HEK293T (cell line): ENCODE measurements around the gene DCST2.
"Not testable (repeated sequence)": the region's sequence is repeated elsewhere in the genome, so short reads cannot be mapped to it uniquely, and the experiment has no call there.

Source experiments
- CTCF ChIA-PET: fragments of 350-600 bp; formaldehyde crosslinking; extraction: SDS; loops from one replicate; lab custom pipeline; 2021; ENCODE audit warnings: antibody characterized with exemption, inconsistent platforms; lab: Yijun Ruan, JAX
- POLR2A ChIA-PET: fragments of 350-600 bp; formaldehyde crosslinking; extraction: SDS; loops from one replicate; lab custom pipeline; 2020; ENCODE audit warnings: antibody characterized with exemption, inconsistent platforms; lab: Yijun Ruan, JAX
- DNase-seq: peaks from one replicate; pipeline ENCODE4 v3.0.0; 2012; ENCODE audit warnings: mixed read lengths; ENCODE audit errors: extremely low spot score
- ARNT ChIP-seq: fragments of 450-650 bp; IDR thresholded peaks from 2 replicates; pipeline ENCODE4 v1.6.1; 2017; ENCODE audit warnings: mild to moderate bottlenecking
- BHLHE40 ChIP-seq: fragments of 450-650 bp; IDR thresholded peaks from 2 replicates; pipeline ENCODE4 v1.6.1; 2016; ENCODE audit warnings: mild to moderate bottlenecking, moderate library complexity, borderline replicate concordance
- CTBP1 ChIP-seq: fragments of 450-650 bp; IDR thresholded peaks from 2 replicates; pipeline ENCODE4 v1.6.1; 2016; ENCODE audit warnings: borderline replicate concordance
- ELF4 ChIP-seq: fragments of 450-650 bp; IDR thresholded peaks from 2 replicates; pipeline ENCODE4 v1.6.1; 2017; ENCODE audit warnings: antibody characterized with exemption
- FOXA1 ChIP-seq: fragments of 450-650 bp; IDR thresholded peaks from 2 replicates; pipeline ENCODE4 v1.6.1; 2016; ENCODE audit warnings: mild to moderate bottlenecking
- FOXK2 ChIP-seq: fragments of 450-650 bp; IDR thresholded peaks from 2 replicates; pipeline ENCODE4 v1.6.1; 2016; ENCODE audit warnings: mild to moderate bottlenecking
- FOXM1 ChIP-seq: fragments of 450-650 bp; IDR thresholded peaks from 2 replicates; pipeline ENCODE4 v1.6.1; 2017; ENCODE audit warnings: mild to moderate bottlenecking, borderline replicate concordance
- HDGF ChIP-seq: fragments of 450-650 bp; IDR thresholded peaks from 2 replicates; pipeline ENCODE4 v1.6.1; 2017; ENCODE audit warnings: antibody characterized with exemption, borderline replicate concordance
- L3MBTL2 ChIP-seq: fragments of 450-650 bp; conservative IDR thresholded peaks from 2 replicates; pipeline ENCODE4 v1.6.1; 2016; ENCODE audit warnings: mild to moderate bottlenecking
- LEF1 ChIP-seq: fragments of 450-650 bp; IDR thresholded peaks from 2 replicates; pipeline ENCODE4 v1.6.1; 2017; ENCODE audit warnings: mild to moderate bottlenecking, borderline replicate concordance
- NFRKB ChIP-seq: fragments of 450-650 bp; IDR thresholded peaks from 2 replicates; pipeline ENCODE4 v1.6.1; 2016; ENCODE audit warnings: mild to moderate bottlenecking, moderate library complexity
- PKNOX1 ChIP-seq: fragments of 450-650 bp; IDR thresholded peaks from 2 replicates; pipeline ENCODE4 v1.6.1; 2016
- SP1 ChIP-seq: fragments of 450-650 bp; IDR thresholded peaks from 2 replicates; pipeline ENCODE4 v1.6.1; 2017
- SUZ12 ChIP-seq: fragments of 450-650 bp; IDR thresholded peaks from 2 replicates; pipeline ENCODE4 v1.6.1; 2016; ENCODE audit warnings: mild to moderate bottlenecking
- TARDBP ChIP-seq: fragments of 450-650 bp; IDR thresholded peaks from 2 replicates; pipeline ENCODE4 v1.6.1; 2016
- ZNF384 ChIP-seq: fragments of 450-650 bp; IDR thresholded peaks from 2 replicates; pipeline ENCODE4 v1.6.1; 2016

Gene DCST2

DNA sequence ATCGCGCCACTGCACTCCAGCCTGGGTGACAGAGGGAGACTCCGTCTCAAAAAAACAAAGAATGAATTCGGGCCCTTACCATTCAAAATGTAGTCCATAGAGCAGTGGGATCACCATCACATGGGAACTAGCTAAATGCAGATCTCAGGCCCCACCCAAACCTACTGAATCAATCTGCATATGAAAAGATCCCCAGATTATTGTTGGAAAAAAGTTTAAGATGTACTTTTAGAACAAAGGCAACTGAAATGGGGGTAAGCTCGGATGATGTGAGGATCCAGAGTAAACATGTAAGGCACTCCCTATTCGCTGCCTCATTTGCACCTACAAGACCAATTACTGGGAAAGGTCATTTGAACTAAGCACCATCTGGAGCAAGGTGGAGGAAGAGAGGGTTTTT is 51.2 kb downstream of the DCST2 start:
- POLR2A ChIA-PET, result interaction anchor here (0.9 to 3.7 kb wide), 14 partner anchors 10 to 26 kb away, joined by 3 to 58 read pairs (median 5); partner anchors contain the start of genes CKS1B, LENEP, PBXIP1 and PYGO2
- TF ChIP-seq SP1 (no peak), HDGF (no peak), ZNF384 (no peak), TARDBP (no peak), FOXM1 (no peak), SUZ12 (no peak), ARNT (no peak), ELF4 (no peak), L3MBTL2 (no peak), BHLHE40 (no peak), PKNOX1 (no peak), NFRKB (no peak), CTBP1 (no peak), LEF1 (no peak), FOXA1 (no peak), FOXK2 (no peak)
- DNase-seq, result no peak
- CTCF ChIA-PET, result interaction anchor here (0.6 to 2.9 kb wide), 4 partner anchors 13 to 109 kb away, joined by 3 to 26 read pairs (median 10); partner anchors contain the start of gene LENEP

DNA sequence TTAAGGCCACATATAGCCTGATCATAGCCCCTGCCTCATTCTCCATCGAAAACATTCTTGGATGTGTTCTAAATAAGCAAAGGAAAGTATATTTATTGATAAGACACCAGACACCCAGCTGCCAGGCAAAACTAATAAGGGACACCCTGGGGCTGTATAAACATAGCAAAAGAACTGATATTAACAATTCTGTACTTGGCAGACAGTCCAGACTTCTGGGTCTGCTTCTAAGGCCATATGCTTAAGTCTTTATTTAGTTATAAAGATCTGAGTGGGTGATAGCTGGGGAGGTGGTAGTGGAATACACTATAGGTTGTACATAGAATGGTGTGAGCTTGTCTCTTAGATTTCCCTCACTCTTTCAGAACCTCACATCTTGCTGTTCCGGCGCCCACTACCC is 55.2 kb downstream of the DCST2 start:
- ChIA-PET CTCF (interaction anchor here (1.2 kb wide), 1 partner anchor 18 kb away, joined by 7 read pairs; no protein-coding TSS in a partner anchor), POLR2A (no interaction called here)
- TF ChIP-seq L3MBTL2 (no peak), LEF1 (no peak), BHLHE40 (no peak)
- no peak for DNase-seq

- CTCF ChIA-PET, POLR2A ChIA-PET, DNase-seq: not testable (repeated sequence)
These were observed 55.8 kb downstream of the DCST2 start for GRCh38 chr1:154977762-154978161.

DNA sequence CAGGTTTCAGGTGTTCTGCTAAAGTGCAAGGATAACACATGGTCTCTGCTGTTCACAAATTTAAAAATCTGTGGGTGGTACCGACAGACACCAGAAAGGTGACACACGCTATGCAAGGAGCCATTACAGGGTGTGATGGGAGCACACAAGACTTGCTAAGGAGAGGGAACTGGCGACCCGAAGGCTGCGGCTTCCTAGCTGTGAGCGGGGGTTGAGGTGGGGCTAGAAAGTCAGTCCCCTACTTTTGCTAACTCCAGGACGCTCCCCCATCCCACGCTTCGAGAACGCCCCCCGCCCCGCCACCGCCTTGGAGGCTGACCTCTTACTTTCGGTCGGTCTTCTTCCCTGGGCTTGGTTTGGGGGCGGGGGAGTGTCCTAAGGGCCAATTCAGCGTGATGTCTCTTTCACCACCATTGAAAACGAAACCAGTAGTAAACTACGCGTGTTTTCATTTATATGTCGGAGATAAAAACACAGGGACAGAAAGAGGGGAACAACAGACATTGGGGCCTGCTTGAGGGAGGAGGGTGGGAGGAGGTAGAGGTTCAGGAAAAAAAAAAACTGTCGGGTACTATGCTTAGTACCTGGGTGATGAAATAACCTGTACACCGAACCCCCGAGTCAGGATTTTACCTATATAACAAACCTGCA is 58.0 kb downstream of the DCST2 start:
- ChIA-PET CTCF (interaction anchor here (1.0 to 2.0 kb wide), 2 partner anchors 23 to 109 kb away, joined by 5 to 6 read pairs; no protein-coding TSS in a partner anchor), POLR2A (interaction anchor here (1.0 to 6.6 kb wide), 6 partner anchors 8 to 197 kb away, joined by 3 to 58 read pairs (median 6); partner anchors contain the start of genes FLAD1, LENEP and PBXIP1)
- no peak for DNase-seq
- TF ChIP-seq L3MBTL2 (no peak), SUZ12 (no peak), LEF1 (no peak), HDGF (no peak)

DNA sequence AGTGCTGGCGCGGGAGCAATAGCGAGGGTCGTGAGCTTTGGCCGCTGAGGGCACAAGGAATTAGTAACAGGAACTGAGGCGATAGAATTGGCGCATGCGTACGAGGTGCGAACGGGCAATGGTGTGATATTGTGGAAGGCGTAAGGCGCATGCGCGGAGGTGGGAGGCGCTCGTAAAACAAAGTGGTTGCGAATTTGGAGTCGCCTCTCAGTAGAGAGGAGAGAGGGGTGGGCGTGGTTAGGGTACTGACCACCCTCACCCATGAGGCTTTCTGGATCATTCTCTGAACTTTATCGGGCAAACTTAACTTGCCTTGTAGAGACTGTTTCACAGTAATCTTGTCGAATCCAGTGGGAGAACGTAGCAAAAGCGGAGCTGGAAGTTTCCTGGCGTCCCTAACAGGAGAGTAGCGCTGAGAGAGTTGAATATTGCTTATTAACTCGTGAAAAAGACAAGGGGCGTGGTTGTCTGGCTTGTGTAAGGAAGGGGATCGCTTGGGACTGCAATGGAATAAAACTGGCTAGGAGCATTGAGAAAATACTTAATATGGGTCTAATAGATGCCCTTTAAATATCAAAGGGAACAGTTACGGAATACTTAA is 58.7 kb downstream of the DCST2 start:
- ChIA-PET CTCF (interaction anchor here (1.0 to 2.3 kb wide), 3 partner anchors 24 to 110 kb away, joined by 5 to 8 read pairs (median 6); no protein-coding TSS in a partner anchor), POLR2A (interaction anchor here (1.0 to 6.6 kb wide), 8 partner anchors 9 to 198 kb away, joined by 3 to 59 read pairs (median 8); partner anchors contain the start of genes ADAM15, FLAD1, LENEP and PBXIP1)
- peak; percentile 93 for DNase-seq
- TF ChIP-seq NFRKB (no peak), ZNF384 (no peak), SUZ12 (no peak), ELF4 (0 out of 2 replicates have a peak, but pooled peaks have one; percentile 70), LEF1 (no peak), CTBP1 (no peak), L3MBTL2 (peak; percentile 61), PKNOX1 (no peak), ARNT (no peak), FOXA1 (no peak), SP1 (no peak), HDGF (no peak; the same call in 1 of the 2 replicates)

GRCh38 chr1:154974102-154974807 is 59.3 kb downstream of the DCST2 start, which contains the start of gene CKS1B:
Gene CKS1B (plus strand): TSS chr1:154974681. CDS start chr1:154974746, 65 bp downstream.
- ChIA-PET CTCF (interaction anchor here (0.8 to 2.3 kb wide), 5 partner anchors 21 to 414 kb away, joined by 3 to 8 read pairs (median 5); no protein-coding TSS in a partner anchor), POLR2A (interaction anchor here (0.7 to 6.6 kb wide), 17 partner anchors 9 to 198 kb away, joined by 3 to 59 read pairs (median 5); partner anchors contain the start of genes ADAM15, FLAD1, KCNN3 and LENEP)
- DNase-seq, result peak; percentile 94
- TF ChIP-seq PKNOX1 (peak; percentile 86), L3MBTL2 (peak; percentile 99), ELF4 (peak; percentile 84), SUZ12 (no peak), FOXM1 (peak; percentile 85; the same call in 1 of the 2 replicates), BHLHE40 (no peak), TARDBP (no peak)
